Thyroid gland (tissue), 4 donors: ENCODE measurements around the gene ANKRD6.

ENCODE experiments used
- CTCF ChIP-seq, 6 experiments: fragments of 200-600 bp in 3 of 6; fragments of 450-650 bp in 3 of 6; sonication (generic) in 3 of 6; IDR thresholded peaks; one replicate each; pipeline ENCODE4 v1.5.1; 2016 to 2019; ENCODE audit warnings: antibody characterized with exemption in 6 of 6, mild to moderate bottlenecking in 2 of 6, inconsistent platforms in 1 of 6, moderate library complexity in 1 of 6
- POLR2A ChIP-seq, 2 donors: fragments of 450-650 bp; IDR thresholded peaks; one replicate each; pipeline ENCODE4 v1.6.1; 2017; ENCODE audit warnings: antibody characterized with exemption in 2 of 2, mild to moderate bottlenecking in 2 of 2, moderate library complexity in 1 of 2

- TF ChIP-seq CTCF (IDR thresholded peaks at IDR 0.05), result no peak
- TF ChIP-seq POLR2A (IDR thresholded peaks at IDR 0.05), result no peak
These were observed 142.1 kb downstream of the ANKRD6 start for GRCh38 chr6:89574910-89575561.
